Endodermal cell (in vitro differentiated cells): ENCODE measurements around the gene FABP7. TPM values are rescaled to one million over a fixed set of nuclear protein-coding genes. Genes with fewer than 3 reads are reported as not detected.
A peak's percentile ranks its signal among the peaks of the same experiment; 100 is the strongest.

ENCODE experiments used
- DNase-seq: peaks from one replicate; pipeline ENCODE4 v3.0.0-alpha.2; 2017
- H3K27ac ChIP-seq: 2 replicates; pipeline ENCODE4 v1.5.1; 2013; ENCODE audit warnings: mild to moderate bottlenecking, low read depth, low read length, moderate library complexity
- H3K27me3 ChIP-seq: 2 replicates; pipeline ENCODE4 v1.6.1; 2013; ENCODE audit warnings: mild to moderate bottlenecking, low read length, moderate library complexity; ENCODE audit not compliant: insufficient read depth, control insufficient read depth, poor library complexity, severe bottlenecking
- H3K36me3 ChIP-seq: 2 replicates; pipeline ENCODE4 v1.7.0; 2013; ENCODE audit warnings: mild to moderate bottlenecking, low read length, moderate library complexity; ENCODE audit not compliant: control insufficient read depth, insufficient read depth
- H3K4me1 ChIP-seq: one replicate; pipeline ENCODE4 v1.7.0; 2013; ENCODE audit warnings: low read length; ENCODE audit not compliant: control insufficient read depth, insufficient read depth
- H3K4me3 ChIP-seq: 2 replicates; pipeline ENCODE4 v1.5.1; 2013; ENCODE audit warnings: mild to moderate bottlenecking, low read length, moderate library complexity
- H3K9ac ChIP-seq: 2 replicates; pipeline ENCODE4 v1.6.1; 2013; ENCODE audit warnings: mild to moderate bottlenecking, low read length, moderate library complexity; ENCODE audit not compliant: poor library complexity, severe bottlenecking; ENCODE audit errors: extremely low read depth
- H3K9me3 ChIP-seq: 2 replicates; pipeline ENCODE4 v1.6.1; 2013; ENCODE audit warnings: mild to moderate bottlenecking, low read length, moderate library complexity; ENCODE audit not compliant: control insufficient read depth
- H3K27ac Mint-ChIP-seq: 2 replicates; pipeline ENCODE4 v1.8.0; 2020; ENCODE audit warnings: mixed read lengths
- H3K27me3 Mint-ChIP-seq: 2 replicates; pipeline ENCODE4 v1.8.0; 2021; ENCODE audit warnings: mild to moderate bottlenecking, mixed read lengths; ENCODE audit not compliant: insufficient read depth
- H3K36me3 Mint-ChIP-seq: 2 replicates; pipeline ENCODE4 v1.8.0; 2020; ENCODE audit warnings: low read depth, mixed read lengths
- H3K4me1 Mint-ChIP-seq: 2 replicates; pipeline ENCODE4 v1.8.0; 2020; ENCODE audit warnings: mixed read lengths
- H3K4me3 Mint-ChIP-seq: 2 replicates; pipeline ENCODE4 v1.8.0; 2020; ENCODE audit warnings: mild to moderate bottlenecking, moderate library complexity, mixed read lengths
- H3K9me3 Mint-ChIP-seq: 2 replicates; pipeline ENCODE4 v1.8.0; 2020; ENCODE audit warnings: mild to moderate bottlenecking, mixed read lengths
- CTCF ChIP-seq: fragments of 200-600 bp; sonication (generic); conservative IDR thresholded peaks from 2 replicates; pipeline ENCODE4 v1.5.0; 2021; ENCODE audit warnings: antibody characterized with exemption, mild to moderate bottlenecking
- WGBS, 2 experiments: methylation state at CpG; one replicate each; pipeline versions ENCODE4 v1.1.5 to v1.1.7; 2013; ENCODE audit warnings: missing lambda C conversion rate in 2 of 2, mixed read lengths in 1 of 2; ENCODE audit not compliant: insufficient coverage in 1 of 2, insufficient read length in 1 of 2; 5-methylcytosine and 5-hydroxymethylcytosine counted together
- total RNA-seq, 2 donors: library from RNA; stranded (reverse); fragmentation: NEBNext Ultra II Directional in 1 of 2; extraction: Animal tissue kit (Norgen Biotek cat#: 25700) in 1 of 2; gene quantifications; 2 replicates in 1 of 2; 3 replicates in 1 of 2; pipeline ENCODE4 v1.2.1, GENCODE V29; 2021

Gene FABP7
- total RNA-seq, 2 donors from 2014 or later: 2.7 to 3.4 TPM

GRCh38 chr6:122832459-122832858, 52.9 kb downstream of the FABP7 start:
- Histone ChIP-seq H3K36me3 (no peaks in the 10 kb centered on the region), H3K9me3 (no peaks in the 10 kb centered on the region), H3K27me3 (no peaks in the 10 kb centered on the region), H3K4me3 (no peak overlapping the region), H3K27ac (peak overlapping the region; percentile 83), H3K9ac (no peak overlapping the region), H3K4me1 (no peaks in the 10 kb centered on the region)
- no peak overlapping the region for H3K27ac Mint-ChIP-seq
- H3K4me1 Mint-ChIP-seq: peaks cover 14% of the 10 kb centered on the region
- H3K27me3 Mint-ChIP-seq: peaks cover 3% of the 10 kb centered on the region
- DNase-seq: no peak
- no peaks in the 10 kb centered on the region for H3K9me3 Mint-ChIP-seq
- H3K36me3 Mint-ChIP-seq: no peaks in the 10 kb centered on the region
- WGBS, 2 experiments: 76 to 89% methylated on average over 2 of the region's 3 CpGs
- no peak for TF ChIP-seq CTCF
- H3K4me3 Mint-ChIP-seq: no peak overlapping the region

GRCh38 chr6:122833021-122833491, 53.5 kb downstream of the FABP7 start:
- Histone ChIP-seq H3K4me3 (no peak overlapping the region), H3K27me3 (no peaks in the 10 kb centered on the region), H3K9ac (no peak overlapping the region), H3K4me1 (no peaks in the 10 kb centered on the region), H3K27ac (peak overlapping the region; percentile 83), H3K9me3 (no peaks in the 10 kb centered on the region), H3K36me3 (no peaks in the 10 kb centered on the region)
- Mint-ChIP-seq H3K4me3 (no peak overlapping the region), H3K27ac (no peak overlapping the region), H3K27me3 (peaks cover 3% of the 10 kb centered on the region), H3K9me3 (no peaks in the 10 kb centered on the region), H3K4me1 (peaks cover 14% of the 10 kb centered on the region), H3K36me3 (no peaks in the 10 kb centered on the region)
- DNase-seq: peak; percentile 57
- WGBS, 2 experiments: 73 to 93% methylated on average over 5 to 7 of the region's 7 CpGs
- no peak for TF ChIP-seq CTCF

Other genes with a start within 250 kb of the FABP7 start
- 10 to 100 TPM; 46.0 to 56.1 TPM for gene PKIB, start 169.3 kb upstream of the FABP7 start, total RNA-seq
- 1 to 10 TPM; 2.8 to 3.2 TPM for gene SMPDL3A, start 9.5 kb downstream of the FABP7 start, total RNA-seq
- 10 to 100 TPM; 38.9 to 48.1 TPM for gene CLVS2, start 216.5 kb downstream of the FABP7 start, total RNA-seq